Naive B cell (primary cell): ENCODE measurements around the gene ILDR2. TPM values are rescaled to one million over a fixed set of nuclear protein-coding genes. Genes with fewer than 3 reads are reported as not detected.

Source experiments
- ATAC-seq, 2 donors: fragments of 150-1000 bp; cut with Tn5 transposase; 2 replicates each; pipeline ENCODE4 v1.10.0; 2021; ENCODE audit warnings: low read depth in 2 of 2, mild to moderate bottlenecking in 2 of 2, moderate library complexity in 2 of 2
- DNase-seq: peaks from one replicate; pipeline ENCODE4 v3.0.0; 2022
- H3K27ac Mint-ChIP-seq, 6 donors: one replicate each; pipeline ENCODE4 v1.8.0; 2020 to 2022; ENCODE audit warnings: mild to moderate bottlenecking in 6 of 6, mixed read lengths in 6 of 6, moderate library complexity in 5 of 6, inconsistent platforms in 2 of 6
- H3K27me3 Mint-ChIP-seq, 3 donors: one replicate each; pipeline ENCODE4 v1.8.0; 2021 to 2022; ENCODE audit warnings: mixed read lengths in 3 of 3, mild to moderate bottlenecking in 1 of 3
- H3K36me3 Mint-ChIP-seq, 2 donors: one replicate each; pipeline ENCODE4 v1.8.0; 2020 to 2022; ENCODE audit warnings: mixed read lengths in 2 of 2, inconsistent platforms in 1 of 2, mild to moderate bottlenecking in 1 of 2
- H3K4me1 Mint-ChIP-seq, 3 donors: one replicate each; pipeline ENCODE4 v1.8.0; 2020 to 2022; ENCODE audit warnings: mixed read lengths in 3 of 3, inconsistent platforms in 1 of 3, mild to moderate bottlenecking in 1 of 3, moderate library complexity in 1 of 3
- H3K4me3 Mint-ChIP-seq, 8 donors: one replicate each; pipeline ENCODE4 v1.8.0; 2020 to 2022; ENCODE audit warnings: mild to moderate bottlenecking in 8 of 8, mixed read lengths in 8 of 8, moderate library complexity in 8 of 8, inconsistent platforms in 2 of 8
- H3K9me3 Mint-ChIP-seq, 7 donors: one replicate each; pipeline ENCODE4 v1.8.0; 2020 to 2022; ENCODE audit warnings: mixed read lengths in 7 of 7, mild to moderate bottlenecking in 5 of 7, inconsistent platforms in 2 of 7, moderate library complexity in 1 of 7
- polyA plus RNA-seq, 6 donors: library from polyadenylated mRNA; unstranded; fragments of 300-500 nt; fragmentation: Illumina TruSeq; gene quantifications; one replicate each; pipeline ENCODE4 v1.2.3, GENCODE V29; 2021; ENCODE audit warnings: low read depth in 6 of 6

The ILDR2 gene
- polyA plus RNA-seq, 6 donors from 2014 or later, result 0.33 TPM; not detected in 5

GRCh38 chr1:166988974-166989515, 13.7 kb upstream of the ILDR2 start, which contains the start of gene MAEL:
Gene MAEL (plus strand): TSS chr1:166989280. CDS start chr1:166989353, 73 bp downstream.
- peaks cover 0 to 9% (median 2%) of the 10 kb centered on the region in 7 donors for H3K9me3 Mint-ChIP-seq
- ATAC-seq, result no peak
- peak within 1 kb of the TSS in 1 of 8 donors; percentile 57 for H3K4me3 Mint-ChIP-seq
- H3K36me3 Mint-ChIP-seq, result no peaks in the 10 kb centered on the region
- no peaks in the 10 kb centered on the region for H3K4me1 Mint-ChIP-seq
- H3K27ac Mint-ChIP-seq, result no peak within 1 kb of the TSS
- no peak for DNase-seq
- H3K27me3 Mint-ChIP-seq, result peaks cover 15 to 42% (median 24%) of the 10 kb centered on the region in 3 donors

GRCh38 chr1:166981589-166981988, 6.2 kb upstream of the ILDR2 start:
- H3K36me3 Mint-ChIP-seq, result no peaks in the 10 kb centered on the region

GRCh38 chr1:166980818-166981217, 5.5 kb upstream of the ILDR2 start:
- peaks cover 23 to 38% (median 32%) of the 10 kb centered on the region in 3 donors for H3K27me3 Mint-ChIP-seq
- peaks cover 0 to 6% (median under 1%) of the 10 kb centered on the region in 7 donors for H3K9me3 Mint-ChIP-seq
- H3K36me3 Mint-ChIP-seq, result no peaks in the 10 kb centered on the region
- peaks cover 0 to 11% (median 5%) of the 10 kb centered on the region in 3 donors for H3K4me1 Mint-ChIP-seq
- no peak for ATAC-seq
- no peak for DNase-seq
- no peak overlapping the region for H3K4me3 Mint-ChIP-seq
- no peak overlapping the region for H3K27ac Mint-ChIP-seq

More at GRCh38 chr1:166981589-166981988, 6.2 kb upstream of the ILDR2 start:
- no peak for ATAC-seq
- Mint-ChIP-seq H3K9me3 (peaks cover 0 to 9% (median 1%) of the 10 kb centered on the region in 7 donors), H3K4me1 (peaks cover 0 to 3% (median 0%) of the 10 kb centered on the region in 3 donors), H3K4me3 (no peak overlapping the region), H3K27ac (no peak overlapping the region), H3K27me3 (peaks cover 23 to 39% (median 34%) of the 10 kb centered on the region in 3 donors)
- no peak for DNase-seq

GRCh38 chr1:166980383-166980782, 5.0 kb upstream of the ILDR2 start:
- ATAC-seq, result no peak
- Mint-ChIP-seq H3K36me3 (no peaks in the 10 kb centered on the region), H3K9me3 (peaks cover 0 to 3% (median 0%) of the 10 kb centered on the region in 7 donors), H3K4me3 (no peak overlapping the region), H3K27ac (no peak overlapping the region), H3K27me3 (peaks cover 23 to 35% (median 28%) of the 10 kb centered on the region in 3 donors), H3K4me1 (peaks cover 0 to 12% (median 6%) of the 10 kb centered on the region in 3 donors)
- no peak for DNase-seq

DNA sequence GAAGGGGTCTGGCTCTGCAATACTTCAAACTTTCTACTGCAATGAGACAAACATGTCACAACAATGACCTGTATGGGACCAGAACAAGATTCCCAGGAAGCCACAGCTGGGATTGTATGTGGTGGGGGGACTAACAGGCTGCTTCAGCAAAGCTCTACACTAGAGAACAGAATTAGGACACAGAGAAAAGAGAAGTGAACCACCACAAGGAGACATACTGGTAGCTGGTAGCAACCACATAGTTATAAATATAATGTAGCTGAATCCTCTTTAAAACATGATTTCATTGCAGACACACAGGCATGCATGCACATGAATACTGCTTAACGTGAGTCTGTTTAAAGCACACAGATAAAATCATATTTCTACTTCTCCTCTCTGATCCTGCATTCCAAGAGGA, 3.5 kb upstream of the ILDR2 start:
- Mint-ChIP-seq H3K36me3 (no peaks in the 10 kb centered on the region), H3K9me3 (no peaks in the 10 kb centered on the region), H3K27me3 (peaks cover 21 to 37% (median 27%) of the 10 kb centered on the region in 3 donors), H3K27ac (no peak overlapping the region), H3K4me1 (peaks cover 13 to 20% (median 19%) of the 10 kb centered on the region in 3 donors), H3K4me3 (no peak overlapping the region)
- DNase-seq, result no peak
- no peak for ATAC-seq

DNA sequence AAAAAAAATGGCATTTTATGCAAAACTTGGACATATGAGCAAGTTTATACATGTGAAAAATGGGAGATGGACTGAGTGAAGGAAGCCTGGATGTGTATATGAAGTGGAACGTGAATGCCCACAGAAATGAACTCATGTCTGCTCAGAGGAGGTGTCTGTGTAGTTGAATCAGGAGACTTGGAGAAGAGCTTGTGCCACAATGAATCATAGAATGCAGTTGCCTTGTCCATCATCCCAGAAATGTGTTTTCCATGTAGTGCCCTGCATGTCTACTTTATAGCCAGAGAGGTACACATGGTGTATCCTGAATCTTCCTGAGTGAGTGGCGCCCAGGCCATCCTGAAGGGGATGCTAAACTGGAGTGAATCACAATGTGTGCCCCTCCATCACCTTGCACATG, 2.6 kb upstream of the ILDR2 start:
- H3K36me3 Mint-ChIP-seq, result no peaks in the 10 kb centered on the region
- H3K4me3 Mint-ChIP-seq, result no peak overlapping the region
- peak overlapping the region in 1 of 6 donors; percentile 30 for H3K27ac Mint-ChIP-seq
- H3K27me3 Mint-ChIP-seq, result peaks cover 27 to 41% (median 35%) of the 10 kb centered on the region in 3 donors
- H3K4me1 Mint-ChIP-seq, result peaks cover 13 to 20% (median 19%) of the 10 kb centered on the region in 3 donors
- DNase-seq (no peak), ATAC-seq (no peak)
- H3K9me3 Mint-ChIP-seq, result no peaks in the 10 kb centered on the region

- DNase-seq, result peak; percentile 14
- Mint-ChIP-seq H3K27ac (peak overlapping the region in 2 of 6 donors; percentile 5 to 37), H3K27me3 (peaks cover 49 to 63% (median 55%) of the 10 kb centered on the region in 3 donors), H3K36me3 (no peaks in the 10 kb centered on the region), H3K4me1 (peaks cover 13 to 20% (median 19%) of the 10 kb centered on the region in 3 donors), H3K9me3 (no peaks in the 10 kb centered on the region), H3K4me3 (peak overlapping the region; percentile 74 to 93 (median 84))
- peak; percentile 17 to 24 for ATAC-seq
These were observed 544 bp downstream of the ILDR2 start for GRCh38 chr1:166974647-166975345.

GRCh38 chr1:166972826-166973225, 2.5 kb downstream of the ILDR2 start:
- H3K4me1 Mint-ChIP-seq, result peaks cover 18 to 27% (median 22%) of the 10 kb centered on the region in 3 donors

GRCh38 chr1:166972193-166972592, 3.1 kb downstream of the ILDR2 start:
- H3K9me3 Mint-ChIP-seq, result no peaks in the 10 kb centered on the region
- peaks cover 0 to 7% of the 10 kb centered on the region in 2 donors for H3K36me3 Mint-ChIP-seq
- peaks cover 18 to 27% (median 21%) of the 10 kb centered on the region in 3 donors for H3K4me1 Mint-ChIP-seq
- peaks cover 56 to 77% (median 64%) of the 10 kb centered on the region in 3 donors for H3K27me3 Mint-ChIP-seq
- ATAC-seq, result no peak
- no peak overlapping the region for H3K27ac Mint-ChIP-seq
- no peak for DNase-seq
- peak overlapping the region in 1 of 8 donors; percentile 21 for H3K4me3 Mint-ChIP-seq

More at GRCh38 chr1:166972826-166973225, 2.5 kb downstream of the ILDR2 start:
- ATAC-seq, result no peak
- H3K27ac Mint-ChIP-seq, result no peak overlapping the region
- DNase-seq, result no peak
- peaks cover 55 to 76% (median 65%) of the 10 kb centered on the region in 3 donors for H3K27me3 Mint-ChIP-seq
- peak overlapping the region in 1 of 8 donors; percentile 21 for H3K4me3 Mint-ChIP-seq
- no peaks in the 10 kb centered on the region for H3K9me3 Mint-ChIP-seq
- H3K36me3 Mint-ChIP-seq, result peaks cover 0 to 6% of the 10 kb centered on the region in 2 donors

DNA sequence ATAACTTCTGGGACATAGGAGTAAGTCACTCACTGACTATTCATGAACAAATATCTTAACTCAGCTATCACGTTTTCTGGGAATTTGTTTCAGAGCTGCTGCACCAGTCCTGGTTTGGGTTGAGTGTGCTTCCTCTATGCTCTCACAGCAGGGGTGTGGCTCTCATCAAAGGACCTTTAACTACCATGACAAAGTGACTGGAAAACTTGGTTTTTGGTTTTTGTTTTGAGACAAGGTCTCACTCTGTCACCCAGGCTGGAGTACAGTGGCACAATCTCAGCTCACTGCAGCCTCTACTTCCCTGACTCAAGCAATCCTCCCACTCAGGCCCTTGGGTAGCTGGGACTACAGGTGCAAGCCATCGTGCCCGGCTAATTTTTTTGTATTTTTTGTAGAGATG, 4.1 kb downstream of the ILDR2 start:
- no peak for DNase-seq
- H3K4me3 Mint-ChIP-seq, result no peak overlapping the region
- H3K36me3 Mint-ChIP-seq, result peaks cover 0 to 7% of the 10 kb centered on the region in 2 donors
- H3K4me1 Mint-ChIP-seq, result peaks cover 17 to 27% (median 18%) of the 10 kb centered on the region in 3 donors
- H3K9me3 Mint-ChIP-seq, result no peaks in the 10 kb centered on the region
- H3K27me3 Mint-ChIP-seq, result peaks cover 61 to 77% (median 69%) of the 10 kb centered on the region in 3 donors
- peak overlapping the region in 1 of 6 donors; percentile 20 for H3K27ac Mint-ChIP-seq
- no peak for ATAC-seq

GRCh38 chr1:166969074-166969677, 6.2 kb downstream of the ILDR2 start:
- ATAC-seq, result peak; percentile 63 to 86

GRCh38 chr1:166960858-166961474, 14.4 kb downstream of the ILDR2 start:
- no peak for ATAC-seq
- H3K4me1 Mint-ChIP-seq, result peaks cover 0 to 3% (median 0%) of the 10 kb centered on the region in 3 donors
- H3K27me3 Mint-ChIP-seq, result peaks cover 27 to 39% (median 34%) of the 10 kb centered on the region in 3 donors
- H3K4me3 Mint-ChIP-seq, result no peak overlapping the region
- peaks cover 0 to 9% (median 0%) of the 10 kb centered on the region in 7 donors for H3K9me3 Mint-ChIP-seq
- no peak for DNase-seq
- H3K27ac Mint-ChIP-seq, result no peak overlapping the region
- H3K36me3 Mint-ChIP-seq, result peaks cover 0 to 8% of the 10 kb centered on the region in 2 donors

More at GRCh38 chr1:166969074-166969677, 6.2 kb downstream of the ILDR2 start:
- peaks cover 57 to 64% (median 62%) of the 10 kb centered on the region in 3 donors for H3K27me3 Mint-ChIP-seq
- peaks cover 0 to 7% of the 10 kb centered on the region in 2 donors for H3K36me3 Mint-ChIP-seq
- peaks cover 4 to 11% (median 8%) of the 10 kb centered on the region in 3 donors for H3K4me1 Mint-ChIP-seq
- H3K27ac Mint-ChIP-seq, result peak overlapping the region in 1 of 6 donors; percentile 17
- H3K9me3 Mint-ChIP-seq, result no peaks in the 10 kb centered on the region
- no peak overlapping the region for H3K4me3 Mint-ChIP-seq
- DNase-seq, result no peak

DNA sequence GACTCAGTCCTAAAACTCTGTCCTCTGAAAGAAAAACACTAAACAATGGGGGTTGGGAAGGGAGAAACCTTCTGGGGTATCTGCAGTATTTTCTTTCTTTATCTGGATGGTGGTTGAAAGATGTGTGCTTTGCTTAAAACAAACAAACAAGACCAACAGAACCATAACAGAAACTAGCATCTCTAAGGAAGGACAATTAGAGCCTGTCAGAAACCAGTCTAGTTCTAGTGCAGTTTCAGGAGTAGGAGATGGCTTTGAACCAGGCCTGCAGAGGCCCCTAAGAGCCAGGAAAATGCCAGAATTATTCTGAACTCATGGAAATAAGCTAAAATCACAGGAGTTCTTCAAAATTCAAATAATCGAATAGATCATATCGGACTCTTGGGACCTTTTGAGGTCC, 18.5 kb downstream of the ILDR2 start:
- Mint-ChIP-seq H3K27me3 (peaks cover 37 to 48% (median 44%) of the 10 kb centered on the region in 3 donors), H3K4me1 (peaks cover 0 to 3% (median 0%) of the 10 kb centered on the region in 3 donors), H3K27ac (no peak overlapping the region), H3K4me3 (no peak overlapping the region), H3K9me3 (peaks cover 0 to 9% (median 0%) of the 10 kb centered on the region in 7 donors), H3K36me3 (peaks cover 0 to 8% of the 10 kb centered on the region in 2 donors)
- ATAC-seq (no peak), DNase-seq (no peak)
